ENCODE data around the gene KRT13.

DNA sequence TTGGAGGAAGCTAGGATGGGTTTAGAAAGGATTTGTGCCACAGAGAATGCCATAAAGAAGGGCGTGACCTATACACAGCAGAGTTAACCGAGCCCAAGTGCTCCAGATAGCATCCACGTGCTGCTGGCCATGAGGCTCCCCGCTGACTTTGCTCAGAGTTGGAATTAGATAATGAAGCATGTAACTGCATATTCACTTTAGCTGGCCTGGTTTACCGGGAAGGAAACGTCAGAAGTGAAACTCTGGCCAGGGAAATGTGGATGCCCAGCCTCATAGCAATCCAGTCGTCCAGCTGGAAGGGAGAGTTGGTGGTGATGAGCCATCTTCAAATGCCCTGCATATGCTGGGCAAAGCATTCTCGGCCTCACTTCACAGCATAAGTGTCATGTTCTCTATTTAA, 30.5 kb downstream of the KRT13 start:
- TF ChIP-seq, protein P1, sequence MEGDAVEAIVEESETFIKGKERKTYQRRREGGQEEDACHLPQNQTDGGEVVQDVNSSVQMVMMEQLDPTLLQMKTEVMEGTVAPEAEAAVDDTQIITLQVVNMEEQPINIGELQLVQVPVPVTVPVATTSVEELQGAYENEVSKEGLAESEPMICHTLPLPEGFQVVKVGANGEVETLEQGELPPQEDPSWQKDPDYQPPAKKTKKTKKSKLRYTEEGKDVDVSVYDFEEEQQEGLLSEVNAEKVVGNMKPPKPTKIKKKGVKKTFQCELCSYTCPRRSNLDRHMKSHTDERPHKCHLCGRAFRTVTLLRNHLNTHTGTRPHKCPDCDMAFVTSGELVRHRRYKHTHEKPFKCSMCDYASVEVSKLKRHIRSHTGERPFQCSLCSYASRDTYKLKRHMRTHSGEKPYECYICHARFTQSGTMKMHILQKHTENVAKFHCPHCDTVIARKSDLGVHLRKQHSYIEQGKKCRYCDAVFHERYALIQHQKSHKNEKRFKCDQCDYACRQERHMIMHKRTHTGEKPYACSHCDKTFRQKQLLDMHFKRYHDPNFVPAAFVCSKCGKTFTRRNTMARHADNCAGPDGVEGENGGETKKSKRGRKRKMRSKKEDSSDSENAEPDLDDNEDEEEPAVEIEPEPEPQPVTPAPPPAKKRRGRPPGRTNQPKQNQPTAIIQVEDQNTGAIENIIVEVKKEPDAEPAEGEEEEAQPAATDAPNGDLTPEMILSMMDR (IDR thresholded peaks at IDR 0.05; ENCODE audit: insufficient read depth, low read length) = no peak
- TF ChIP-seq POLR2AphosphoS5 (IDR thresholded peaks at IDR 0.05; ENCODE audit: low read depth) (no peak), GABPA (IDR thresholded peaks at IDR 0.05; ENCODE audit: low read depth) (no peak)
- TF ChIP-seq, protein P2, sequence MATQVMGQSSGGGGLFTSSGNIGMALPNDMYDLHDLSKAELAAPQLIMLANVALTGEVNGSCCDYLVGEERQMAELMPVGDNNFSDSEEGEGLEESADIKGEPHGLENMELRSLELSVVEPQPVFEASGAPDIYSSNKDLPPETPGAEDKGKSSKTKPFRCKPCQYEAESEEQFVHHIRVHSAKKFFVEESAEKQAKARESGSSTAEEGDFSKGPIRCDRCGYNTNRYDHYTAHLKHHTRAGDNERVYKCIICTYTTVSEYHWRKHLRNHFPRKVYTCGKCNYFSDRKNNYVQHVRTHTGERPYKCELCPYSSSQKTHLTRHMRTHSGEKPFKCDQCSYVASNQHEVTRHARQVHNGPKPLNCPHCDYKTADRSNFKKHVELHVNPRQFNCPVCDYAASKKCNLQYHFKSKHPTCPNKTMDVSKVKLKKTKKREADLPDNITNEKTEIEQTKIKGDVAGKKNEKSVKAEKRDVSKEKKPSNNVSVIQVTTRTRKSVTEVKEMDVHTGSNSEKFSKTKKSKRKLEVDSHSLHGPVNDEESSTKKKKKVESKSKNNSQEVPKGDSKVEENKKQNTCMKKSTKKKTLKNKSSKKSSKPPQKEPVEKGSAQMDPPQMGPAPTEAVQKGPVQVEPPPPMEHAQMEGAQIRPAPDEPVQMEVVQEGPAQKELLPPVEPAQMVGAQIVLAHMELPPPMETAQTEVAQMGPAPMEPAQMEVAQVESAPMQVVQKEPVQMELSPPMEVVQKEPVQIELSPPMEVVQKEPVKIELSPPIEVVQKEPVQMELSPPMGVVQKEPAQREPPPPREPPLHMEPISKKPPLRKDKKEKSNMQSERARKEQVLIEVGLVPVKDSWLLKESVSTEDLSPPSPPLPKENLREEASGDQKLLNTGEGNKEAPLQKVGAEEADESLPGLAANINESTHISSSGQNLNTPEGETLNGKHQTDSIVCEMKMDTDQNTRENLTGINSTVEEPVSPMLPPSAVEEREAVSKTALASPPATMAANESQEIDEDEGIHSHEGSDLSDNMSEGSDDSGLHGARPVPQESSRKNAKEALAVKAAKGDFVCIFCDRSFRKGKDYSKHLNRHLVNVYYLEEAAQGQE (IDR thresholded peaks at IDR 0.05; ENCODE audit: insufficient replicate concordance, low read depth) = no peak
